Stimulated activated CD8-positive, alpha-beta memory T cell treated with anti-CD3 and anti-CD28 coated beads, Interleukin-7, amount 100 ng/mL, for 24 hours (primary cell): ENCODE results near the gene EIPR1.

Experiments
- DNase-seq: peaks from one replicate; pipeline ENCODE4 v3.0.0-alpha.2; 2020; ENCODE audit warnings: low read depth

EIPR1 gene

DNA sequence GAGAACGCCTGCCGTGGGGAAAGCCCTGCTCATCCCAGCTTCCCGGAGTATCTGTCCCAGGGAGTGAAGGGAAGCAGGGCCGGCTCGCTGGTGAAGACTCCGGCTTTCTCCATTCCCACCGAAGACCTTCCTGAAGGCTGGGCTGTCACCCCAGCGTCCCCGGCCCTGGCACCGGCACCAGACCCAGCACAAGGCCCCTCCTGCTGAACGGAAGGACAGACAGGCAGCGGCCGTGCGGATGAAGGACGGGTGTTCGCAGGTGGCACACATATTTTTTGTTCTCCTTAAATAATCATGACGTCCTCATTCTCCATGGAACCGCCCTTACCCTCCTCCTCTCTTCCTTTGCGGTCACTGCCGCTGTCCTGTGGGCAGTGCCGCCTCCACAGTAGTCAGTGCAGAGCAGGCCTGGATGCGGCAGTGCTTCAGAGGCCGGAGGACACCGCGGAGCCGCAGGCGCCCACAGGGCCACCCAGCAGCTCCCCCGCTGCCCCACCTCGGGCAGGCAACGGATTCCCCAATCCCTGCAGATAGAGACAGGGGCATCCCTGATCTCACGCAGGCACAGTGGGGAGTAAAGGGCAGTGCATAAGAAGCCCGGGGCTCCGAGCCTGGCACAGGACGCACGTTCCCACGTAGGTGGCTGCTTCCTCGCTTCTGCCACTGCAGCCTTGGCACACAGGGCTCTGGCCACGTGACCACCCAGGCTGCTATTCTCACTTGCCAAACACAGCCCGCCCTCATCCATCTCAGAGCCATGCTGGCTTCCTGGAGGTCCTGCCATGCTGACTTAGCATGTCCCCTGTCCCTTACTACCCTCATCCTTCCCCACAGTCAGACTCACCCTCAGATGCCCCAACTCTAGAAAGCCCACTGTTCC lies 229.7 kb downstream of the EIPR1 start:
- no peak for DNase-seq

DNA sequence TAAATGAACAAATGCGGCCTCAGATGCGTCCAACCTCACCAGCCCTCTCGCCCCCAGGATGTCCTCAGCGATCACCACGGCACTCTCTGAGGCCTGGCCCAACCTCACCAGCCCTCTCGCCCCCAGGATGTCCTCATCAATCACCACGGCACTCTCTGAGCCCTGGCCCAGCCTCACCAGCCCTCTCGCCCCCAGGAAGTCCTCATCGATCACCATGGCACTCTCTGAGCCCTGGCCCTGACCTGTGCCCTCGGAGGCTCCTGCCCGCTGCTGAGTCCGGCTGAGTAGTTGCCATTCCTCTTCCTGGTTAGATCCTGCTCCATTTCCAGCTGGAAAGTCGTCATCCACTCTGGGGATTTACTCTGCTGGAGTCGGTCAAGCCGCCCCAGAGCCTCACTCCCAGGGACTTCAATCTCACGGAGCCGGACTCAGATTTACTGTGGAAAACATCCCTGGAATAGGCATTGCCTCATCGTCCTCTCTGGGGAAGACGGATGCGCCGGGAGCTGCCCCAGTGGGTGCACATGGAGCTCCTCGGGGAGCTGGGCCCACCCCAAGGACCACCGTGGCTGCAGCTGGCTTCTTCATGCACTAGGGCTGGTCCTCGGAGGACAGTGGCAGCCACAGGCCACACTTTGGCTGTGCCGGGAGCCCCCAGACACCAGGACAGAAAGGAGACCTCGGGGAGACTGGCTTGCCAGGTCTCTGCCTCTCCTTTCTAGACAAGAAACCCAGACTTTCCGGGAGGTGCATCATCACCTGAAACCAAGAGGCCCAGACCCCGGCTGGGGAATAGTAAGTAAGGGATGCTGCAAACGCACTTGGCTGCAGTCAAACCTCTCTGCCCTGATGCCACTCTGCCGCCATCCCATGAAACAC lies 230.6 kb downstream of the EIPR1 start:
- no peak for DNase-seq

DNA sequence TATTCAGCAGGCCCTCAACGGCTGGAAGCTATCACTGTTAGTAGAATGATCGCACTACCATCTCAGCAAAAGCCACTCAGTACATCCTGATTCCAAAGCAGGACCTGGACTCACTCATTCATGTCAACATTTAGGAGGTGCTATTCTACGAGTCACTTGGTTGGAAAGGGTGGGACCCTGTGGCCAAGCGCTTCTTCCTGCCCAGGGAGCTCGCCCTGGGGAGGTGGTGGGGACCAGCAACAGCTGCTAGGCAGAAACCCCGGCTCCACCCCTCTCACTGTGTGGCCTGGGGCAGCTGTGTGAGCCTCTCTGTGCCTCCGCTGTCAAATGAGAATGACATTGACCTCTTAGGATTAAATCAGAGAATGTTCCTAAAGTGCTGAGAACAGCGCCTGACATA lies 231.4 kb downstream of the EIPR1 start:
- no peak for DNase-seq

DNA sequence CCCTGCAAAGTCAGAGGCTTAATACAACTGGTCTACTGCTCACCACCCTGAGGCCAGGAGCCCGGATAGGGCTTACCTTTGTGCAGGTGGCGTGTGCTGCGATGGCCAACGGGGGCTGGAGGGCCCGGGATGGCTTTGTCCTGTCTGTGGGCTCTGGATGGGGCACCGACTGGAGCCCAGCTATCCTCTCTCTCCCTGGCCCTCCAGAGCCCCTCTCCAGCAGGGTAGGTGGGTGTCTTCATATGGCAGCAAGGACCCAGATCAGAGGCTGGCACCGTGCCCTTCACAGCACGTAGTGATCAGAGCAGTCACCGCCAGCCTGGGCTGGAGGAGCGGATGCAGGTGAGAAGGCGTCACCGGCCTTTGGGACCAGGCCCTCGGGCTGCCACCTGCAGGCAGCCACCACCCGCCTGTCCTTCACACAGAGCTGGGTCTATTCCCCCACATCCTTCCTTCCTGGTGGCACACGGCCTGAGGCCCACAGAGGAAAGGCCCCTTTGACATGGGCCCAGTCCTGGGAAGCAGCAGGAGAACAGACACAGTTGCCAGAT lies 232.1 kb downstream of the EIPR1 start:
- no peak for DNase-seq

DNA sequence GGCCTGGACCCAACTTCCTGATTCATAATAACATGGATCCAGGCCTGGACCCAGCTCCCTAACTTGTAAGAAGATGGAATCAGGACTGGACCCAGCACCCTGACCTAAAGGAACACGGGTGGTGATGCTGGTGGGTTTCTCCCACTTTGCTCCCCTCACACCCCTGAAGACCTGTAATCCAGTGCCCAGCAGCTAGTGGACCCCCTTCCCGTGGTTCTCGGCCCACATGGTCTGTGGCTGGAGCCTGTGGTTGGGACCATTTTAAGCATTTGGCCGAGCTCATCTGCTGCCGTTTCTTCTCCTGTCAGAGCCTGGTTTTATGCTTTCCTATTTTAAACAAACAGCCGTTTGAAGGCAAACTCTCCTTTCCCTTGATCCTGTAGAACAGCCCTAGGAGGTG lies 232.8 kb downstream of the EIPR1 start:
- DNase-seq = no peak

DNA sequence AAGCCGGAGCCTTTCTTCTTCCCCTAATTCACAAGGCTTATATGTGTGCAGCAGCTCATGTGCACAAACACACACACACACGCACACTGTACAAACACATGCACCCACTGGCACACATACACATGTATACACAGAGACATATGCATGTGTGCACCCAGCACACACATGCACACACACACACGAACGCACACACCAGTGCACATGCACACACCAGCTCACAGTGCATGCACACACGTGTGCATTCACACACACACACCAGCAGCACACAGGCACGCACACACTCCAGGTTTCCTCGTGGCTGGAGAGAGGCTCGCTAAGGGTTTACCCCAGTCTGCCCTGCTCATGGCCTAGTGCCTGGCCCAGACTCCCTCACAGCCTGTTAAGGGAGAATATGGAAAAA lies 234.0 kb downstream of the EIPR1 start:
- no peak for DNase-seq

DNA sequence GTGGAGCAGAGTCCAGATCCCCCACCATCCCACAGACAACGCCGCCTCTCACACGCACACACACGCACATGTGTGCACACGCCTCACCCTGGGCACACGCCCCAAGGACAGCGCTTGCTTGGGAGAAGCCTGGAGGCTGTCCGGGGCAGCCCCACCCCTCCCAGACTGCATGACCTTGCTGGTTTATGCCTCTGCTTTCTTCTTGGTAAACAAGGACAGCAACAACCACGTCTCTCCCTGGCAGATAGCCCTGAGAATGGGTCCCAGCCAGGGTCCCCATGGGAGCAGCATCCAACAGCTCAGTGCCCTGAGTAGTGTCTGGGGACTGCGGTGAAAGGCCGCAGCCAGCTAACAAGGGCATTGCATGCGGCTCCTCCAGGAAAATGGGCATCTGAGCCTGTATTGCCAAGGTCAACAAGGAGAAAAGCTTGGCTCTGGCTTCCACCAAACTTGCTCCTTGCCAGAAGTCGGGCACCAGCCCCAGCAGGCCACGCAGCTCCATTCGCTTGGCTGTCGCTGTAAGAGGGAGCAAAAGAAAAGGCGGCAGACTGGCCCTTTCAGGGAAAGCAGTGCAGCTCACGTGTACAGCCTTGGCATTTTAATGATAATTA lies 234.6 kb downstream of the EIPR1 start:
- no peak for DNase-seq

DNA sequence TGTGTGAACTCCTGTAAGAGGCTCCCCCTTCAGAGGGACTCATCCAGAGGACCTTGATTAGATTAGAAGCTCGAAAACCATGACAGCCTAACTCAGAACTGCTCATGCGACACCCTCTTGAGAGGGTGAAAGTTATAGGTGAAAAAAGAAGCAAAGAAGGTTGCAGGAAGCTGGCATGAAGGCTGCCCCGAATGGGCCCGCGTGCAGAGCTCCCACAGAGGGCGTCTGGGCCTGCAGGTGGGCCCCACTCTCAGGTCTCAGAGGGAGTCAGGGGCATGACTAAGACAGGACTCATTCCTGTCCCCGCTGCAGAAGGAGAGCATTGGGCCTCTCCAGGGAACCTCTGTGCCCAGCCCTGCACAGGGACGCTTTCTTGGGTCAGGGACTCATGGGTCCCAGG lies 235.4 kb downstream of the EIPR1 start:
- no peak for DNase-seq

DNA sequence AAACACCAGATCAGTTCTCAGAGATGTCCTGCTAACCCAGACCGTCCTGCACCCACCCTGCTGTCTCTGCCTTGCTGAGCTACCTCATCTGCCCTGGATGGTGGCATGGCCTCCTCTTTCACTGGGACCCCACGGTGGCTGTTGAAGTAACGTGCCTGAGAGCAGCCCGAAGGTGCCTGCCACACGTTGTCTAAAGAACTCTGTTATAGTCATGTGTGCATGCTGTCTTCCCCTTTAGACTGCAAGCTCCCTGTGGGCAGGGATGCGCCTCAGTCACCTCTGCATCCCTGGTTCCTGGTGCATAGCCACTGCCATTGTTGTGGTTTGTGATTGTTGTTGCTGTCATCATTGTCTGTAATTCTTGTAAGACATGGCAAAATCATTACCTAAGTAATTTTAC lies 235.9 kb downstream of the EIPR1 start:
- DNase-seq = no peak

DNA sequence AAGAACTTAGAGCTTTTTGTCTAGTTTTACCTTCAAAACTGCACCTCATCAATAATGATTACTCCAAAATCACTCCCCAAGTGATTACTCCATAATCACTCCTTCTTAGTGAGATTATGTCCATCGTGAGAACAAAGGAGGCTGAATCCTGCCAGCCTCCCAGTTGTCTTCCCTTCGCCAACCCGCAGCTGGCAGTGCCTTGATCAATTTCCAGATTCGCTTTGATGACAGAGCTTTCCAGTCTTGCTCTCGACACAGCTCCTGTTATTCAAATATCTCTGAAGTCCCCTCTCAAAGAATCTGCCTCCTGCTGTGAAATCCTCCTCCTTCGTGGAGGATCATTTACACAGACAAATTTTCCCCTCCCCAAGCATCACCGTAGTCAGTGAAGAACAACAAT lies 237.7 kb downstream of the EIPR1 start:
- no peak for DNase-seq
